ENCODE results near the gene WFDC2.
A peak's percentile ranks its signal among the peaks of the same experiment; 100 is the strongest.

The WFDC2 gene

GRCh38 chr20:45497971-45498494, 28.5 kb downstream of the WFDC2 start:
- peak; percentile 33 for DNase-seq (ENCODE audit: low spot score)

GRCh38 chr20:45500022-45500421, 30.5 kb downstream of the WFDC2 start:
- peak; percentile 76 for DNase-seq (ENCODE audit: low spot score)

GRCh38 chr20:45501600-45501999, 32.0 kb downstream of the WFDC2 start:
- DNase-seq (ENCODE audit: low spot score), result no peak

- DNase-seq (ENCODE audit: low spot score), result no peak
These were observed 33.0 kb downstream of the WFDC2 start for GRCh38 chr20:45502561-45502960.

GRCh38 chr20:45503403-45503802, 33.9 kb downstream of the WFDC2 start:
- no peak for DNase-seq (ENCODE audit: low spot score)

GRCh38 chr20:45506398-45506797, 36.8 kb downstream of the WFDC2 start:
- DNase-seq (ENCODE audit: low spot score), result no peak

GRCh38 chr20:45507011-45507820, 37.7 kb downstream of the WFDC2 start:
- peak; percentile 41 for DNase-seq (ENCODE audit: low spot score)

GRCh38 chr20:45508068-45508886, 38.7 kb downstream of the WFDC2 start:
- peak; percentile 56 for DNase-seq (ENCODE audit: low spot score)

- no peak for DNase-seq (ENCODE audit: low spot score)
These were observed 39.5 kb downstream of the WFDC2 start for GRCh38 chr20:45509091-45509490.

GRCh38 chr20:45510242-45510862, 40.8 kb downstream of the WFDC2 start:
- DNase-seq (ENCODE audit: low spot score), result no peak

GRCh38 chr20:45515147-45515913, 45.8 kb downstream of the WFDC2 start, which contains the start of gene SPINT3:
Gene SPINT3 (minus strand): TSS chr20:45515622. CDS start chr20:45515608, 14 bp downstream.
- no peak for DNase-seq (ENCODE audit: low spot score)

- no peak for DNase-seq (ENCODE audit: low spot score)
These were observed 48.7 kb downstream of the WFDC2 start for GRCh38 chr20:45518282-45518681.

GRCh38 chr20:45523821-45524220, 54.3 kb downstream of the WFDC2 start:
- no peak for DNase-seq (ENCODE audit: low spot score)

- no peak for DNase-seq (ENCODE audit: low spot score)
These were observed 57.7 kb downstream of the WFDC2 start for GRCh38 chr20:45527294-45527693.

Data from SW480 (cell line).